ENCODE measurements around the gene AXL.

The AXL gene

DNA sequence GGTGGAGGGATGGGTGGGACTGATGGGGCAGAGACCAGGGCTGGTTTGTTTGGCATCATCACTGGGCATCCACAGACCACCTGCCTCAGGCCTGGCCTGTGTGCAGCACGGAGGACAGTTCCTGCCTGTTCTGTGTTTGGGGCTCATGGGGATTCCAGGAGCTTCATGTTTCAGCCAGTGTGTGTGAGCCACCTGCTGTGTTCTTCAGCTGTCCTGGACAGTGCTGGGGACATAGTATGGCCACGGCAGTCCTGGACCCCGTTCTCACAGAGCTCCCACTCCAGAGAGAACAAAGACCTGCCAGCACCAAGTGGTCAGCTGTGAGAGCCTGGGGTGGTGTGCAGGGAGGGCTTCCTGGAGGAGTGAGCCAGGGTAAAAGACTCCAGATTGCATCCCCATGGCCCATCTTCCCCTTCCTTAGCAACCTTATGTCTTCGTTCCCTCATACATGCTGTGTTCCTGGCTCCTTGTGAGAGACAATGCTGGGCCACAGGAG lies 89.0 kb downstream of the AXL start:
- DNase-seq (ENCODE audit: low read depth in 3 of 3) = no peak

DNA sequence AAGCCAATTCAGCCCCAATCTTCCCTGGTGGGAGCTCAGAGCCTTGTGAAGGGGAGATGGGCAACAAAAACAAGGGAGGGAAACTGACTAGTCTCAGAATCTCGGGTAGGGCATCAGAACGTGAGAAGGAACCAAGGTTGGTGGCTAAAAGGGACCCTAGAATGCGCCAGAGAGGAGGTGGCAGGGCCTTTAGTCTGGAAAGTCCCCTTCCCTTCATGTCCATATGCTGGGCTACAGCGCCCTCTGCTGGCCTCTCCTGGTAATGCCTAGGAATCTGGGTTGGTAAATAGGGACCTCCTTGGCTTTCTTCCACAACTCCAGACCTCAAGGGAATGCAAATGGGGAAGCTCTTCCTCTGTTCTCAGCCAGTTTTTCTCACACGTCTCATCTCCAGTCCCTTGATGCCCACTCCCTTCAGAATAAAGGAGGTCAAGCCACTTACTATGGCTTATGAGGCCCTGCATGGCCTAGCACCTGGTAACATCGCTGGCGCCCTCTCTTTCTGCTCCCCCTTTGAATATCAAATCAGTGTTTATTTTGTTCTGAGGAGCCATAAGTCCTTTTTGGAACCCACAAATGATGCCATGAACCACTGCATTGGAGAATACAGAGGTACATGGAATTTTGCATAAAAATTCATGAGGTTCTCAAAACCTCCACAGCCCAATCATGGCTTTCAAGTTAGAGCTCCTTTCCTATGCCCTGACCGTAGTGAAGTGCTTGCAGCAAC lies 89.6 kb downstream of the AXL start:
- peak; percentile 84 to 94 (median 91) for DNase-seq (ENCODE audit: low read depth in 3 of 3)

DNA sequence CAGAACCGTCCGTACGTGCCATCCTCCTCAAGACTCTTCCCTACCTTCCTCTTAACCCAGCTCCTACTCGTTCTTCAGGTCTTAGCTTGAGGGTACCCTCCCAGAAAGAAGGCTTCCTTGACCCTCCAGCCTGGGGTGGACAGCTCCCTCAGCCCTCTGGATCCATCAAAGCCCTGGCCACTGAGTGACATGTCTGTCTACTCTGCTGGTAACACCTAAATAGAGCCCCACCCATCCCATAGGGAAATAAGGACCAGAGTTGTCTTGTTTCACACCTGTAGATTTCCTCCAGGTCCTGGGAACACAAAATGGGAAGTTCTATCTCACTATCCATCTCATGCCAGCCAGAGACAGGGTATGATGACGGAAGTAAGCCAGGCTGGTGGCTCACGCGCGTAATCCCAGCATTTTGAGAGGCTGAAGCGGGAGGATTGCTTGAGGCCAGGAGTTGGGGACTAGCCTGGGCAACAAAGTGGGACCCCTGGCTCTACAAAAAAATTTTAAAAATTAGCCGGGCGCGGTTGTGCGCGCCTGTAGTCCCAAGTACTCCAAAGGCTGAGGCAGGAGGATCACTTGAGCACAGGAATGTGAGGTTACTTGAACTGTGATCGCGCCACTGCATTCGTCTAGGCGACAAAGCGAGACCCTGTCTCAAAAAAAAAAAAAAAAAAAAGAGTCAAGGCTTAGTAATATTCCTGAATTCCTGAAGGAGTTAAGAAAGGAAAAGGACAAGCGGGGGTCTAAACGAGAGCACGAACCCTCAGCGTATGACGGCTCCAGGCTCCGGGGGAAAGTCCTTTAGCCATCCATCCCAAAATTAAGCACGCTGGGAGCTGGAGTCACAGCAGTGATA lies 90.4 kb downstream of the AXL start:
- no peak for DNase-seq (ENCODE audit: low read depth in 3 of 3)

DNA sequence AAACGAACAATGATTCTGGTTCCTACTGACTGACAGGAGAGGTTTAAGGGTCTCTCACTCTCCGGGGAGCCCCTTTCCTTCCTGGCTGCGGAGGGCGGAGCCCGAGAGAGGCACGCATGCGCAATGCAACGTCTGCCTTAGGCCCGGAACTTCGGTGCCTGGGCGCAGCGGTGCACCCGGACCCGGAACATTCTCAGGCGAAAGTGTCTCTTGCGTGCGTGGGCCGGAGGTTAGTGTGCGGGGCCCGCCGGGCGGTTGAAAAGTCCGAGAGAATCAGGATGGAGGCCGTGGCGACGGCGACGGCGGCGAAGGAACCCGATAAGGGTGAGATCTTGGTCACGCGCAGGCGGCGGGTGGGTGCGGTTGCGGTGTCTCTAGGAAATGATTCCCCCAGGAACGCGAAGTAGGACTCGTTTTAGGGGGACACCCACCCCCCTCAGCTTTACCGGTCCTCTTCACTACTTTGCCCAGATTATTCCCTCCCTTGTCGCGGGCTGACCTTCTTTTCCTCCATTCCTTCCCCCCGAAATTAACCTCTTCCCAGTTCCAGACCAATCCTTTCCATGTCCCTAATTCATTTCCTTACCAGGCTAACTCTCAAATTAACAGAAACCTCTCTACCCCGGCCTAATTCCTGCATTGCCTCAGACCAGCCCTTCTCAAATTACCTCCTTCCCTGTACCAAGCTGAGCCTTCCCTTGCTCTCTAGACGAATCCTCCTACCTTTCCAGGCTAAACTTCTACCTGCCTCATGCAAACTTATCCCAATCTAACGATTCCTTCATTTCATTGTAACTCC lies 91.2 kb downstream of the AXL start, which contains the start of gene CCDC97:
Gene CCDC97 (plus strand): TSS at position 140 of the 799 bp plus-strand sequence. CDS start 139 bp downstream, at position 279.
- peak; percentile 82 to 85 (median 85) for DNase-seq (ENCODE audit: low read depth in 3 of 3)

DNA sequence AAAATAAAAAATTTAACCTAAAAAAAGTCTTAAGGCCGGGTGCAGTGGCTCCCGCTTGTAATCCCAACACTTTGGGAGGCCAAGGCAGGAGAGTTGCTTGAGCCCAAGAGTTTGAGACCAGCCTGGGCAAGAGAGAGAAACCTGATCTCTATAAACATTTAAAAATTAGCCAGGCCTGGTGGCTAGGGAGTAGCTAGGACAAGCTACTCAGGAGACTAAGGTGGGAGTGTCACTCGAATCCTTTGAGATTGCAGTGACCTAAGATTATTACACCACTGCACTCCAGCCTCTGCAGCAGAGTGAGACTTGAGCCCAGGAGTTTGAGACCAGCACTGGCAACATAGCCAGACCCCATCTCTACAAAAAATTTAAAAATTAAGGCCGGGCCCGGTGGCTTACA lies 92.0 kb downstream of the AXL start:
- DNase-seq (ENCODE audit: low read depth in 3 of 3) = no peak
